A549 (cell line): Measurements from ENCODE around the gene ZNF841. TPM values are rescaled to one million over a fixed set of nuclear protein-coding genes. Genes with fewer than 3 reads are reported as not detected.

Source experiments
- ATAC-seq, 2 experiments: fragments of 200-7000 bp in 1 of 2; fragments of >200 bp in 1 of 2; cut with Nextera tagmentation in 1 of 2; cut with Tn5 transposase in 1 of 2; 3 replicates each; pipeline versions ENCODE4 v1.8.0 to v1.9.1; 2018 to 2020; ENCODE audit warnings: mild to moderate bottlenecking in 1 of 2, moderate library complexity in 1 of 2
- CTCF ChIA-PET: fragments of 300-600 bp; sonication (Branson Sonifier 250); formaldehyde crosslinking; extraction: SDS; loops from one replicate; lab custom pipeline; 2021; ENCODE audit warnings: antibody characterized with exemption, inconsistent platforms; lab: Yijun Ruan, JAX
- POLR2A ChIA-PET: fragments of 350-600 bp; formaldehyde crosslinking; extraction: SDS; loops from one replicate; lab custom pipeline; 2021; ENCODE audit warnings: antibody characterized with exemption, inconsistent platforms; lab: Yijun Ruan, JAX
- DNase-seq, 2 experiments: peaks; one replicate each; pipeline versions ENCODE4 v3.0.0 to v3.0.0-alpha.2; 2011 to 2016; ENCODE audit warnings: low read depth in 1 of 2, low spot score in 1 of 2
- FAIRE-seq: peaks from 2 replicates; lab custom pipeline; 2011; peaks lifted over from hg19 to GRCh38; lab: Jason Lieb, UNC
- H3K27ac ChIP-seq, 2 experiments: fragments of >200 bp; sonication (Bioruptor Twin); formaldehyde crosslinking; 3 replicates each; pipeline ENCODE4 v1.5.1; 2016 to 2017
- H3K4me1 ChIP-seq: fragments of >200 bp; sonication (Bioruptor Twin); formaldehyde crosslinking; 3 replicates; pipeline ENCODE4 v1.6.1; 2016
- H3K4me2 ChIP-seq: fragments of >200 bp; sonication (Bioruptor Twin); formaldehyde crosslinking; 3 replicates; pipeline ENCODE4 v1.6.1; 2016
- H3K4me3 ChIP-seq: fragments of >200 bp; sonication (Bioruptor Twin); formaldehyde crosslinking; 3 replicates; pipeline ENCODE4 v1.5.1; 2016
- H3K9me3 ChIP-seq: fragments of >200 bp; sonication (Bioruptor Twin); formaldehyde crosslinking; 3 replicates; pipeline ENCODE4 v1.6.1; 2016
- BCL3 ChIP-seq: fragments of >200 bp; sonication (Bioruptor Twin); formaldehyde crosslinking; IDR thresholded peaks from 3 replicates; pipeline ENCODE4 v1.6.1; 2016
- BHLHE40 ChIP-seq: IDR thresholded peaks from 2 replicates; pipeline ENCODE4 v1.6.1; 2012; ENCODE audit warnings: low read depth, low read length, inconsistent platforms
- CBX8 ChIP-seq: fragments of 200-600 bp; sonication (generic); IDR thresholded peaks from 2 replicates; pipeline ENCODE4 v1.6.1; 2016
- CHD2 ChIP-seq: fragments of 150-350 bp; IDR thresholded peaks from 2 replicates; pipeline ENCODE4 v1.6.1; 2014; ENCODE audit warnings: low read length; ENCODE audit not compliant: partially characterized antibody
- CHD4 ChIP-seq: fragments of 200-600 bp; sonication (generic); IDR thresholded peaks from 2 replicates; pipeline ENCODE4 v1.6.1; 2016; ENCODE audit warnings: antibody characterized with exemption, mild to moderate bottlenecking, borderline replicate concordance
- CTCF ChIP-seq: fragments of >200 bp; sonication (Bioruptor Twin); formaldehyde crosslinking; IDR thresholded peaks from 3 replicates; pipeline ENCODE4 v1.5.1; 2016
- EHMT2 ChIP-seq: fragments of 200-600 bp; sonication (generic); IDR thresholded peaks from 2 replicates; pipeline ENCODE4 v1.6.1; 2016; ENCODE audit warnings: antibody characterized with exemption, low read depth, mild to moderate bottlenecking, moderate library complexity
- FOSB ChIP-seq: fragments of 250-450 bp; sonication (Bioruptor Pico); IDR thresholded peaks from 2 replicates; pipeline ENCODE4 v1.5.0; 2020; ENCODE audit warnings: mild to moderate bottlenecking, moderate library complexity
- FOSL2 ChIP-seq, 2 experiments: fragments of 450-650 bp in 1 of 2; fragments of >200 bp in 1 of 2; sonication (Bioruptor Twin) in 1 of 2; formaldehyde crosslinking; IDR thresholded peaks; 2 replicates each; pipeline versions ENCODE4 v1.5.0 to v1.6.1; 2016 to 2020; ENCODE audit warnings: mild to moderate bottlenecking in 1 of 2, moderate library complexity in 1 of 2
- FOXS1 ChIP-seq: fragments of 250-450 bp; sonication (Bioruptor Pico); IDR thresholded peaks from 2 replicates; pipeline ENCODE4 v1.5.0; 2020; ENCODE audit warnings: mild to moderate bottlenecking, moderate library complexity
- HES2 ChIP-seq: fragments of >200 bp; sonication (Bioruptor Twin); formaldehyde crosslinking; IDR thresholded peaks from 2 replicates; pipeline ENCODE4 v1.6.1; 2016
- HEYL ChIP-seq: fragments of 250-450 bp; sonication (Bioruptor Pico); IDR thresholded peaks from 2 replicates; pipeline ENCODE4 v1.8.0; 2021; ENCODE audit warnings: mild to moderate bottlenecking, moderate library complexity
- HMGXB4 ChIP-seq: fragments of 250-450 bp; sonication (Bioruptor Pico); IDR thresholded peaks from 2 replicates; pipeline ENCODE4 v1.5.0; 2021; ENCODE audit warnings: mild to moderate bottlenecking, moderate library complexity, borderline replicate concordance
- HOXA7 ChIP-seq: fragments of 250-450 bp; sonication (Bioruptor Pico); IDR thresholded peaks from 2 replicates; pipeline ENCODE4 v1.5.0; 2020; ENCODE audit warnings: mild to moderate bottlenecking, moderate library complexity
- HOXB13 ChIP-seq: fragments of 250-450 bp; sonication (Bioruptor Pico); IDR thresholded peaks from 2 replicates; pipeline ENCODE4 v1.5.0; 2020; ENCODE audit warnings: low read depth, mild to moderate bottlenecking, moderate library complexity
- HOXB5 ChIP-seq: fragments of 250-450 bp; sonication (Bioruptor Pico); IDR thresholded peaks from 2 replicates; pipeline ENCODE4 v1.5.0; 2020; ENCODE audit warnings: mild to moderate bottlenecking, moderate library complexity
- KDM1A ChIP-seq: fragments of 200-600 bp; sonication (generic); IDR thresholded peaks from 2 replicates; pipeline ENCODE4 v1.6.1; 2016; ENCODE audit warnings: low read depth, mild to moderate bottlenecking
- KDM5A ChIP-seq: fragments of 200-600 bp; sonication (generic); IDR thresholded peaks from 2 replicates; pipeline ENCODE4 v1.6.1; 2016; ENCODE audit warnings: antibody characterized with exemption, mild to moderate bottlenecking
- MAFK ChIP-seq: fragments of 450-650 bp; IDR thresholded peaks from 2 replicates; pipeline ENCODE4 v1.6.1; 2014; ENCODE audit not compliant: partially characterized antibody
- MAX ChIP-seq: IDR thresholded peaks from 2 replicates; pipeline ENCODE4 v1.6.1; 2012
- NPAS2 ChIP-seq: fragments of 250-450 bp; sonication (Bioruptor Pico); IDR thresholded peaks from 2 replicates; pipeline ENCODE4 v1.8.0; 2022; ENCODE audit warnings: mild to moderate bottlenecking, moderate library complexity, borderline replicate concordance
- NR3C1 ChIP-seq: fragments of >200 bp; sonication (Bioruptor Twin); formaldehyde crosslinking; IDR thresholded peaks from 3 replicates; pipeline ENCODE4 v1.6.1; 2017
- PHF8 ChIP-seq: fragments of 200-600 bp; sonication (generic); IDR thresholded peaks from 2 replicates; pipeline ENCODE4 v1.6.1; 2016; ENCODE audit warnings: low read depth, mild to moderate bottlenecking, antibody characterized with exemption, moderate library complexity, borderline replicate concordance
- POLR2AphosphoS2 ChIP-seq: conservative IDR thresholded peaks from 2 replicates; pipeline ENCODE4 v1.6.1; 2012; ENCODE audit warnings: low read length, improper control_type of control experiment, inconsistent platforms
- RAD21 ChIP-seq, 2 experiments: fragments of >200 bp in 1 of 2; sonication (Bioruptor Twin) in 1 of 2; formaldehyde crosslinking in 1 of 2; IDR thresholded peaks in 1 of 2; conservative IDR thresholded peaks in 1 of 2; 2 replicates in 1 of 2; 3 replicates in 1 of 2; pipeline ENCODE4 v1.6.1; 2012 to 2018; ENCODE audit warnings: inconsistent platforms in 1 of 2
- RARB ChIP-seq: fragments of 250-450 bp; sonication (Bioruptor Pico); IDR thresholded peaks from 2 replicates; pipeline ENCODE4 v1.8.0; 2021; ENCODE audit warnings: mild to moderate bottlenecking, moderate library complexity
- RFX5 ChIP-seq: fragments of 450-650 bp; IDR thresholded peaks from 2 replicates; pipeline ENCODE4 v1.7.1; 2014; ENCODE audit warnings: antibody characterized with exemption, mild to moderate bottlenecking, moderate library complexity
- SMC3 ChIP-seq: fragments of >200 bp; sonication (Bioruptor Twin); formaldehyde crosslinking; IDR thresholded peaks from 3 replicates; pipeline ENCODE4 v1.6.1; 2018; ENCODE audit warnings: inconsistent platforms
- TFCP2L1 ChIP-seq: fragments of 250-450 bp; sonication (Bioruptor Pico); IDR thresholded peaks from 2 replicates; pipeline ENCODE4 v1.5.0; 2021; ENCODE audit warnings: mild to moderate bottlenecking
- TP53 ChIP-seq: fragments of 250-450 bp; sonication (Bioruptor Pico); IDR thresholded peaks from 2 replicates; pipeline ENCODE4 v1.5.0; 2021; ENCODE audit warnings: mild to moderate bottlenecking, moderate library complexity
- USF2 ChIP-seq: fragments of 450-650 bp; IDR thresholded peaks from 2 replicates; pipeline ENCODE4 v1.6.1; 2014; ENCODE audit warnings: antibody characterized with exemption
- ZC3H11A ChIP-seq: fragments of 450-650 bp; IDR thresholded peaks from 2 replicates; pipeline ENCODE4 v1.6.1; 2014; ENCODE audit warnings: antibody characterized with exemption, mild to moderate bottlenecking
- ZFP36 ChIP-seq: fragments of 450-650 bp; IDR thresholded peaks from 2 replicates; pipeline ENCODE4 v1.6.1; 2014; ENCODE audit warnings: borderline replicate concordance; ENCODE audit not compliant: partially characterized antibody
- ZSCAN20 ChIP-seq: fragments of 250-450 bp; sonication (Bioruptor Pico); IDR thresholded peaks from 2 replicates; pipeline ENCODE4 v1.8.0; 2022; ENCODE audit warnings: mild to moderate bottlenecking, moderate library complexity
- WGBS: methylation state at CpG from one replicate; pipeline ENCODE4 v1.1.6; 2017; ENCODE audit errors: missing lambda C conversion rate; 5-methylcytosine and 5-hydroxymethylcytosine counted together
- polyA plus RNA-seq, 4 experiments: library from polyadenylated mRNA; depleted of rRNA in 3 of 4; stranded (reverse); fragments of >200 nt; fragmentation: RNase III in 1 of 4; extraction: RNeasy Plus Mini Kit Qiagen cat#74134 plus additional on column Dnase treatment in 1 of 4; gene quantifications; 2 replicates in 3 of 4; 3 replicates in 1 of 4; pipeline ENCODE4 v1.2.3, GENCODE V29; 2011 to 2017

ZNF841 gene
- polyA plus RNA-seq, 2 of the 4 experiments (the other 2 are of a cell fraction) = 2.2 to 4.9 TPM

- no peak for FAIRE-seq
- ChIA-PET CTCF (interaction anchor here (1.2 kb wide), 1 partner anchor 20 kb away, joined by 3 read pairs; the partner anchor contains the start of gene ZNF432), POLR2A (interaction anchor here (0.6 to 1.3 kb wide), 4 partner anchors 20 to 365 kb away, joined by 3 to 7 read pairs (median 6); partner anchors contain the start of genes PPP2R1A, ZNF432 and ZNF615)
- peak; percentile 81 to 90 for DNase-seq
- Histone ChIP-seq H3K4me2 (peak within 1 kb of the TSS; percentile 62), H3K9me3 (peaks cover 92% of the 10 kb centered on the region), H3K27ac (peak within 1 kb of the TSS; percentile 74 to 87), H3K4me3 (peak within 1 kb of the TSS; percentile 65), H3K4me1 (no peaks in the 10 kb centered on the region)
- peak; percentile 97 for ATAC-seq
- WGBS = 3% methylated on average over 52 of the region's 53 CpGs
- TF ChIP-seq CBX8 = no peak
- TF ChIP-seq SMC3 = no peak
- peak; percentile 66; the same call in 1 of the 2 replicates for TF ChIP-seq KDM1A
- no peak for TF ChIP-seq ZC3H11A
- no peak for TF ChIP-seq HOXA7 (CRISPR knock-in tag)
- no peak for TF ChIP-seq BHLHE40
- no peak for TF ChIP-seq BCL3
- TF ChIP-seq RARB (CRISPR knock-in tag) = no peak
- TF ChIP-seq FOSB (CRISPR knock-in tag) = no peak
- TF ChIP-seq HES2 = no peak
- TF ChIP-seq RAD21 (conservative IDR thresholded peaks at IDR 0.05 in 1 of 2, IDR thresholded peaks at IDR 0.05 in 1 of 2) = no peak
- TF ChIP-seq ZSCAN20 (CRISPR knock-in tag) = no peak
- no peak for TF ChIP-seq ZFP36
- peak; percentile 62; the same call in 1 of the 2 replicates for TF ChIP-seq HOXB13 (CRISPR knock-in tag)
- no peak for TF ChIP-seq MAFK
- TF ChIP-seq NR3C1 = no peak
- no peak; the same call in 1 of the 2 replicates for TF ChIP-seq TFCP2L1
- no peak for TF ChIP-seq CHD4
- no peak; the same call in 1 of the 2 replicates for TF ChIP-seq EHMT2
- peak; percentile 87 for TF ChIP-seq MAX
- peak; percentile 47 for TF ChIP-seq KDM5A
- no peak for TF ChIP-seq CTCF
- no peak for TF ChIP-seq HMGXB4
- no peak for TF ChIP-seq RFX5
- no peak for TF ChIP-seq FOXS1 (CRISPR knock-in tag)
- TF ChIP-seq HOXB5 (CRISPR knock-in tag) = peak; percentile 78; the same call in 1 of the 2 replicates
- no peak for TF ChIP-seq POLR2AphosphoS2
- no peak for TF ChIP-seq USF2
- TF ChIP-seq PHF8 = peak; percentile 81
- TF ChIP-seq CHD2 = peak; percentile 80
- TF ChIP-seq FOSL2 (IDR thresholded peaks at IDR 0.05) = no peak
- peak; percentile 12; the same call in 1 of the 2 replicates for TF ChIP-seq FOSL2 (CRISPR knock-in tag; IDR thresholded peaks at IDR 0.05)
- no peak for TF ChIP-seq TP53 (CRISPR knock-in tag)
- no peak for TF ChIP-seq NPAS2 (CRISPR knock-in tag)
- no peak for TF ChIP-seq HEYL (CRISPR knock-in tag)
These were observed 67.4 kb downstream of the ZNF841 start, which contains the start of gene ZNF614 for GRCh38 chr19:52028027-52028779. Gene ZNF614, minus strand, starts transcription at chr19:52028379. Its CDS starts 2,634 bp downstream, at chr19:52025745.
